Kidney (tissue), 14 donors: ENCODE measurements around the gene CDK13. TPM values are rescaled to one million over a fixed set of nuclear protein-coding genes. Genes with fewer than 3 reads are reported as not detected.

Experiments
- DNase-seq, 5 donors: peaks; one replicate each; pipeline ENCODE4 v3.0.0-alpha.2; 2013 to 2020
- FAIRE-seq: peaks from 2 replicates; lab custom pipeline; 2012; peaks lifted over from hg19 to GRCh38; lab: Jason Lieb, UNC
- H3K27ac ChIP-seq, 2 donors: one replicate each; pipeline ENCODE4 v1.7.0; 2013; ENCODE audit warnings: low read depth in 2 of 2, low read length in 2 of 2, inconsistent platforms in 1 of 2
- H3K27me3 ChIP-seq: one replicate; pipeline ENCODE4 v1.7.1; 2013; ENCODE audit warnings: low read length, inconsistent platforms; ENCODE audit not compliant: control insufficient read depth, insufficient read depth
- H3K36me3 ChIP-seq, 3 donors: one replicate each; pipeline versions ENCODE4 v1.7.0 to v1.7.1; 2013; ENCODE audit warnings: low read length in 3 of 3, control low read depth in 1 of 3, inconsistent platforms in 1 of 3; ENCODE audit not compliant: insufficient read depth in 3 of 3, control insufficient read depth in 2 of 3
- H3K4me1 ChIP-seq, 3 donors: one replicate each; pipeline versions ENCODE4 v1.7.0 to v1.7.1; 2013; ENCODE audit warnings: low read length in 3 of 3, inconsistent platforms in 1 of 3, low read depth in 1 of 3; ENCODE audit not compliant: control insufficient read depth in 2 of 3, insufficient read depth in 2 of 3
- H3K4me3 ChIP-seq, 3 donors: one replicate each; pipeline versions ENCODE4 v1.7.0 to v1.8.1; 2013; ENCODE audit warnings: low read length in 3 of 3, control low read depth in 1 of 3, inconsistent platforms in 1 of 3
- H3K9ac ChIP-seq, 3 donors: one replicate each; pipeline versions ENCODE4 v1.7.0 to v1.7.1; 2013; ENCODE audit warnings: low read length in 3 of 3, control low read depth in 1 of 3, inconsistent platforms in 1 of 3
- H3K9me3 ChIP-seq, 3 donors: one replicate each; pipeline versions ENCODE4 v1.7.0 to v1.7.1; 2013; ENCODE audit warnings: low read length in 3 of 3, control low read depth in 1 of 3, inconsistent platforms in 1 of 3; ENCODE audit not compliant: control insufficient read depth in 2 of 3, insufficient read depth in 1 of 3
- intact Hi-C: fragments of 100-400 bp; cut with DNase I; formaldehyde crosslinking; loops from one replicate; pipeline ENCODE4 v1.11.1; 2022
- polyA plus RNA-seq: library from polyadenylated mRNA; stranded (reverse); fragments of 350-450 nt; fragmentation: Illumina TruSeq; extraction: RNeasy Lipid Tissue Mini Kit (QIAGEN cat#74804); gene quantifications from one replicate; pipeline ENCODE4 v1.2.3, GENCODE V29; 2014; ENCODE audit warnings: low read depth, low replicate concordance; ENCODE audit not compliant: insufficient read depth
- total RNA-seq: library from RNA; stranded (reverse); fragmentation: NEBNext Ultra II Directional; extraction: Animal tissue kit (Norgen Biotek cat#: 25700); gene quantifications from one replicate; pipeline ENCODE4 v1.2.1, GENCODE V29; 2021
- TF ChIP-seq, protein P1 (sequence below): IDR thresholded peaks from 3 replicates; pipeline ENCODE4 v1.5.1; 2012; ENCODE audit warnings: mild to moderate bottlenecking, moderate library complexity, borderline replicate concordance; ENCODE audit not compliant: insufficient read depth; ENCODE audit errors: extremely low read depth
- donor health status: control.
- donor health status: control.
- donor health status: control.
- donor health status: control.
- donor health status: control.
- donor health status: DM: yes; HTN: yes; CAD: no.
- donor health status: Normal renal cell carcinoma (clear cell type).

Gene CDK13
- total and polyA plus RNA-seq, 2 donors from 2014 or later: 15.5 to 50.9 TPM

DNA sequence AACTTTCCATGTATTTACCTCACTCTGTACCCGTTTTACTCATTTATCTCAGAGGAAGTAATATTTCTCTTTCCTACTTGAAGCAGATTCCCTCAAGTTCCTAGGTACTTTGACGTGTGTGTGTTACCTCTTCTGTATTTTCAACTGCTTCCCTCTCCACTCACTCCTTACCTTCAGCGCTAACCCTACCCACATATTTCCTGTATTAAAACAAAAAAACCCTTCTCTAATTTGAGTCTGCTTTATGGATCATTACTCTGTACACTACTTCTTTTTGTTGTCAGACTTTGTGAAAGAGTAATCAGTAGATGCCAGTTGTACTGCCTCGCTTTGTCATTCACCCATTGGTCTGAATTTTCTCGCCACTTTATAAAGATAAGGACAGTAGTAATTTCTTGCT is 74.0 kb downstream of the CDK13 start:
- Histone ChIP-seq H3K4me3 (no peak overlapping the region), H3K4me1 (peaks cover 0 to 5% (median 0%) of the 10 kb centered on the region in 3 donors), H3K36me3 (peaks cover 0 to 2% (median 0%) of the 10 kb centered on the region in 3 donors), H3K27ac (no peak overlapping the region), H3K9ac (no peak overlapping the region), H3K27me3 (no peaks in the 10 kb centered on the region), H3K9me3 (no peaks in the 10 kb centered on the region)
- TF ChIP-seq, protein P1, sequence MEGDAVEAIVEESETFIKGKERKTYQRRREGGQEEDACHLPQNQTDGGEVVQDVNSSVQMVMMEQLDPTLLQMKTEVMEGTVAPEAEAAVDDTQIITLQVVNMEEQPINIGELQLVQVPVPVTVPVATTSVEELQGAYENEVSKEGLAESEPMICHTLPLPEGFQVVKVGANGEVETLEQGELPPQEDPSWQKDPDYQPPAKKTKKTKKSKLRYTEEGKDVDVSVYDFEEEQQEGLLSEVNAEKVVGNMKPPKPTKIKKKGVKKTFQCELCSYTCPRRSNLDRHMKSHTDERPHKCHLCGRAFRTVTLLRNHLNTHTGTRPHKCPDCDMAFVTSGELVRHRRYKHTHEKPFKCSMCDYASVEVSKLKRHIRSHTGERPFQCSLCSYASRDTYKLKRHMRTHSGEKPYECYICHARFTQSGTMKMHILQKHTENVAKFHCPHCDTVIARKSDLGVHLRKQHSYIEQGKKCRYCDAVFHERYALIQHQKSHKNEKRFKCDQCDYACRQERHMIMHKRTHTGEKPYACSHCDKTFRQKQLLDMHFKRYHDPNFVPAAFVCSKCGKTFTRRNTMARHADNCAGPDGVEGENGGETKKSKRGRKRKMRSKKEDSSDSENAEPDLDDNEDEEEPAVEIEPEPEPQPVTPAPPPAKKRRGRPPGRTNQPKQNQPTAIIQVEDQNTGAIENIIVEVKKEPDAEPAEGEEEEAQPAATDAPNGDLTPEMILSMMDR: no peak
- no peak for FAIRE-seq
- intact Hi-C loops: no loop called here
- DNase-seq: no peak

DNA sequence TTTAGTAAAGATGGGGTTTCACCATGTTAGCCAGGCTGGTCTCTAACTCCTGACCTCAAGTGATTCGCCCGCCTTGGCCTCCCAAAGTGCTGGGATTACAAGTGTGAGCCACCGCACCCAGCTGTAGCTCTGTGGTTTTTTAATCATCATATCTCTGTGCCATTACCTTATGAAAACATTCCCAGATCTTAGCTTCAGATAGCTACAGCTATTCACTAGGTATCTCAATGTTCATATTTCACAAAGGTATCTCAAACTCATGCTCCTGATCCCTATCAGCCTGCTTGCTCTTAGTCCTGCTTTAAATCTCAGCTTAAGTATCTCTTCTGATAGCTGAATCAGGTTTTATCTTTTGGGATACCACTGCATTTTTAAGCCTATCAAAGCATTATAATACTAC is 74.8 kb downstream of the CDK13 start:
- H3K36me3 ChIP-seq: peaks cover 0 to 2% (median 0%) of the 10 kb centered on the region in 3 donors
- intact Hi-C loops: no loop called here
- no peaks in the 10 kb centered on the region for H3K9me3 ChIP-seq
- TF ChIP-seq, protein P1: no peak
- no peak overlapping the region for H3K27ac ChIP-seq
- H3K27me3 ChIP-seq: no peaks in the 10 kb centered on the region
- no peak overlapping the region for H3K4me3 ChIP-seq
- no peaks in the 10 kb centered on the region for H3K4me1 ChIP-seq
- DNase-seq: no peak
- no peak for FAIRE-seq
- H3K9ac ChIP-seq: no peak overlapping the region

- no peaks in the 10 kb centered on the region for H3K4me1 ChIP-seq
- intact Hi-C loops: no loop called here
- H3K27ac ChIP-seq: no peak overlapping the region
- H3K4me3 ChIP-seq: no peak overlapping the region
- FAIRE-seq: no peak
- no peaks in the 10 kb centered on the region for H3K27me3 ChIP-seq
- H3K9ac ChIP-seq: no peak overlapping the region
- peaks cover 0 to 3% (median 0%) of the 10 kb centered on the region in 3 donors for H3K36me3 ChIP-seq
- DNase-seq: no peak
- no peaks in the 10 kb centered on the region for H3K9me3 ChIP-seq
- TF ChIP-seq, protein P1: no peak
Measured at GRCh38 chr7:40027545-40027944, 77.5 kb downstream of the CDK13 start.

DNA sequence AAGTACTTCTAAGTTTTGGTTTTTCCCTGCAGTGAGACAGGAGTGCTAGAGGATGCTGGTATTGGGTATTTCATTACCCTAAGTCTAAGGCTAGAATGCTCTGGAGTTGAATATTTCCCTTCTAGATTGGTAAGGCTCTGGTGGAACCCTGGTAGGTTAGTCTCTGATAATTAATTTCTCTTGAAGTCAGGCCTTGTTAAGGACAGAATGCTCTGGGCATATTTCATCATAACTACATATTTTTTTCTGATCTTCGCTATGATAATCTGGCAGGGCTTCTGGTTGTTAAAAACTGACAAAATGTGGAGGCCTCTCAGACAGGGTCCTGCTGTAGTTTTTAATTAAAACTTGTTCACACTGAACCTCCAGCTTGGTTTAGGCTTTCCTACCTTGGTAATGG is 83.8 kb downstream of the CDK13 start:
- FAIRE-seq: no peak
- Histone ChIP-seq H3K27ac (no peak overlapping the region), H3K36me3 (peaks cover 0 to 3% (median 0%) of the 10 kb centered on the region in 3 donors), H3K9me3 (no peaks in the 10 kb centered on the region), H3K4me3 (no peak overlapping the region), H3K4me1 (peaks cover 0 to 2% (median 0%) of the 10 kb centered on the region in 3 donors), H3K27me3 (no peaks in the 10 kb centered on the region), H3K9ac (no peak overlapping the region)
- DNase-seq: no peak
- TF ChIP-seq, protein P1: no peak
- intact Hi-C loops: no loop called here
